HG03095 (cell line): ENCODE measurements around the gene HIRIP3.
"Not testable (repeated sequence)": the region's sequence is repeated elsewhere in the genome, so short reads cannot be mapped to it uniquely, and the experiment has no call there.

Experiments
- ATAC-seq: cut with Tn5 transposase; IDR thresholded peaks from one replicate; pipeline ENCODE4 v1.9.1; 2021; ENCODE audit warnings: moderate library complexity; ENCODE audit not compliant: unreplicated experiment

HIRIP3 gene

GRCh38 chr16:30016555-30017276 is 21.3 kb upstream of the HIRIP3 start:
- no peak for ATAC-seq

- not testable (repeated sequence) for ATAC-seq
These were observed 20.0 kb upstream of the HIRIP3 start for GRCh38 chr16:30015450-30015849.

GRCh38 chr16:30012598-30012997 is 17.2 kb upstream of the HIRIP3 start:
- not testable (repeated sequence) for ATAC-seq

DNA sequence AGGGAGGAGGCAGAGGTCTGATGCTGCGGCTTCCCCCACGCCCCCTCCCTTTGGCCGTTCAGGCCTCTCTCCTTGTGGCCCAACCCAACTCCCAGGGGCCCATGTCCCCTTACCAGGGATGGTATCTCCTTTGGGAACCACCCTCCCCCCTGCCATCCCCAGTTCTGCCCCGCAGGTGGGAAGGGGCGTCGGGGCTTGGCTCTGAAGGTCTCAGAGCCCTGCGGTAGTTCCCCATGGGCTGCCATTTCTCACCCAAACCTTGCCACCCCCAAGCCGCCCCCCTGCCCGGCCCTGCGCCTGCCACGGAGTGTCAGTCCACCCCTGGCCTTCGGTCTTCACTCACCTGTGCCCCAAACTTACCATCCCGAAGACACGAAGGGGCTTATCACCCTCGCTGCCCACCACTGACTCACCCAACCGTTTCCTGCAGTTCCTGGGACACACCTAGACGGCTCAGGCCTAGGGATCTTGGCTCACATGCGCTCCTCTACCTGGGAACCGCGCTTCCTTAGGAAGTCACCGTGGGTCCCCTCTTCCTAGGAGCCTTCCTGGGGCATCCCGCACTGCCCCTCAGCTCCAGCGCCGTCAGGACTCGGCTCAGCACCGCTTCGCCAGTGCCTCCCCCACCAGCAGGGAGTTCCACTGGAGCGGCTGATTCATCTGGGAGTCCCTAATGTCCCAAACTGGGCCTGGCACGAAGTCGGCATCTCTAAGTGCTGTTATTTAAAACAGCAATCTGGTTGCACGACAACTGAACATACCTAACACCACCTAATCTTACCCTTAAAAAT is 16.5 kb upstream of the HIRIP3 start:
- no peak for ATAC-seq

DNA sequence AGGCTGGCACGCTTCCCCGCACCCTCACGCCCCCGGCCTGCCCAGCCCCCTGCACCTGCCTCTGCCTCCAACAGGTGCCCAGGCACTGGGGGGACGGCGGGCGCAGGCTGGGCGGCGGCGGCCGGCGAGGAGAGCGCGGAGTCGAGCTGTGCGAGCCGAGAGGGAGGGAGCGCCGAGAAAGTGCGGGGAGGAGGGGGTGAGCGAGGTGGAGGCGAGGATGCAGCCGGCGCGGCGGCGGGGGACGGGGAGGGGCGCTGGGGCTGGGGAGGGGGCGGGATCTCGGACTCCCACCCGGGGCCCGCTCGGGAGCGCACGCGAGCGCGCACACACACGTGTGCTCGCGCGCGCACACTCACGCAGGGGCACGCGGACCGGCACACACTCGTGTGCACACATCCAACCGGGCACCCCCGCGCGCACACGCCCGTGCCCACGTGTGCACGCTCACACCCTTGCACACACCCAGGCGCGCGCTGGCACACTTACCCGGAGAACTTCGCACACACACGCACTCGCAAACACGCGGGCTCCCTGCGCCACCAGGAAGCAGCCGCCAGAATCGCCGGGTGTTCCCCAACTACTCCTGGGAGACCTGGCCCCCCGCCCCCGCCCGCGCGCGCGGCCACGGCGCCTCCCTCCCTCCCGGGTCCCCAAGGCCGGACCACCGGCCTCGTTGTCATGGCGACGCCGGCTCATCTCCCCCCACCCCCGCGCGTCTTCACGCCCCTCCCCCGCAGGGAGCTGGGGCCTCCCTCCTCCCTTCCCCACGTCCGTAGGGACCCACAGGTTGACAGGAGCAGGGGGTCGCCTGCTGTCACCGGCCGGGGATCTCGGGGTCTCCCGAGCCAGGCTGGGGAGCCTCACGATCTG is 15.7 kb upstream of the HIRIP3 start, which contains the start of gene DOC2A:
DOC2A (minus strand) TSS at position 184 of the 870 bp plus-strand sequence. CDS start 805 bp downstream, outside the sequence.
- ATAC-seq = no peak

DNA sequence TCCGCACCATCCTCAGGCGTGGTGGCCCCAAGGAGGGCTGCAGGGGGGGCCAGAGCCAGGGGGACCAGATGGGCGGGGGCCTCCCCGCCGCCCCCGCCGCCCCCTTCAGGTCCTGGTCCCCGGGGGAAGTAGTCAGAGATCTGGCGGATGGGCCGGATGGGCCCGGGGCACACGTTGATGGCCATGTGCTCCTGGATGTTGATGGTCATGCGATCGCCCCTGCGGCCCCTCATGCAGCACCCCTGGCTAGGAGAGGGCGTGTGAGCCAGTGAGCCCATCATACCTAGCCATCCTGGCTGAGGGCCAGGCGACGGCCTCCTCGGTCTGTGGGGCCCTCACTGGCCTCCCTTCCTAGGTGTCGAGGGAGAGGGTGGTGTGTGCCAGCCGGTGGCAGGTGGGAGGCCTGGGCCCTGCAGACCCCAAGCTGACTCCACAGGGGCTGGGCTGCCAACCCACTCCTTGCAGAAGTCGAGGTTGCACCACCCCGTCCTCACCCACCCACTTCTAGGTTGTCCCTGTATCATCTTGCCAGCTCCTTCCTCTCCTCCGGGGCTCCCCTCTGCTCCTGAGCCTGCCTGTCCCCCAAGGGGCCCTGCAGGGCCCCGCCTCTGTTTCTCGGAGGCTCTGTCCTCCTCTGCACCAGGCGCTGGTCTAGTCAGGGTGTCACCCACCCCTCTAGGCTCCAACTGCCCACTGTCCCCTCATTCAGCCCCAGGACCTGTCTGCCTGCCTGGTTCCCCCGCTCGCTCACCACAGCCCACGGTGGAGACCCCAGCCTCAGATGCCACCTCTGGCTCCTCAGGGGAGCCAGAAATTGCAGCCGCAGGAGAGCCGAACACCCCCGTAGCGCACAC is 14.8 kb upstream of the HIRIP3 start:
- no peak for ATAC-seq

DNA sequence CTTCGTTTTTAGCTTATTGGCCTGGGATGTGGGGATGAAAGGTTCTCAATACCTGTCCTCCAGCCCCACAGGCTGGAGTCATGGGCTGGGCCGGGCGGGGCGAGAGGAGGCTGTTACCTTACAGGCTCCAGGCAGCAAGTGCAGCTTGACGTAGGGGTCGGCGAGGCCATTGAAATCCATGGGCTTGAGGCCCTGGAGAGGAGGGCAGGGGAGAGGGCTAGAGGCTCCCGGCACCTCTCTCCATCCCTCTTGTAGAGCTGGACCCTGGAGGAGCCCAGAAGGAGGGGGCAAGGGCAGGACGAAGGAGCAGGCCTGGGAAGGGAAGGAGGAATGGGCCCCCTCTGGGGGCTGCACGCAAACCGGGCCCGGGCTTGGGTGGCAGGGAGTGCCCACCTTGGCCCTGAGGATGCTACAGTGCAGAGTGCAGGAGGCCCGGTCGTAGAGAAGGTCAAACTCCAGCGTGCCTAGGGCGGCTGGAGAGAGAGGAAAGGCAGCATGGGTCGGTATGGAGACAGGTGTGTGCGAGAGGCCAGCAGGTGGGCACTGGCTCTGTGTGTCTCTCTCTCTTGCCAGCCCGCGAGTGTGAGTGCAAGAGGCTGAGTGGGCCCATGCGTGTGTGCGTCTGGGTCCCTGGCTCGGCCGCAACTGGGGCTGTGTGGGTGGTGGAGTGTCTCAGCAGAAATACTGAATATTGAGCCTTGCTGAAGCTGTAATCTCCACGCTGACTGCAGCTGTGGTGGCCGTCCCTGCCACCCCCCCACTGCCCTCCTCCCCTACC is 13.9 kb upstream of the HIRIP3 start:
- no peak for ATAC-seq

- ATAC-seq = no peak
These were observed 12.0 kb upstream of the HIRIP3 start for GRCh38 chr16:30007378-30007895.

- ATAC-seq = no peak
These were observed 11.4 kb upstream of the HIRIP3 start for GRCh38 chr16:30006659-30007377.

- no peak for ATAC-seq
These were observed 10.7 kb upstream of the HIRIP3 start for GRCh38 chr16:30006095-30006473.

DNA sequence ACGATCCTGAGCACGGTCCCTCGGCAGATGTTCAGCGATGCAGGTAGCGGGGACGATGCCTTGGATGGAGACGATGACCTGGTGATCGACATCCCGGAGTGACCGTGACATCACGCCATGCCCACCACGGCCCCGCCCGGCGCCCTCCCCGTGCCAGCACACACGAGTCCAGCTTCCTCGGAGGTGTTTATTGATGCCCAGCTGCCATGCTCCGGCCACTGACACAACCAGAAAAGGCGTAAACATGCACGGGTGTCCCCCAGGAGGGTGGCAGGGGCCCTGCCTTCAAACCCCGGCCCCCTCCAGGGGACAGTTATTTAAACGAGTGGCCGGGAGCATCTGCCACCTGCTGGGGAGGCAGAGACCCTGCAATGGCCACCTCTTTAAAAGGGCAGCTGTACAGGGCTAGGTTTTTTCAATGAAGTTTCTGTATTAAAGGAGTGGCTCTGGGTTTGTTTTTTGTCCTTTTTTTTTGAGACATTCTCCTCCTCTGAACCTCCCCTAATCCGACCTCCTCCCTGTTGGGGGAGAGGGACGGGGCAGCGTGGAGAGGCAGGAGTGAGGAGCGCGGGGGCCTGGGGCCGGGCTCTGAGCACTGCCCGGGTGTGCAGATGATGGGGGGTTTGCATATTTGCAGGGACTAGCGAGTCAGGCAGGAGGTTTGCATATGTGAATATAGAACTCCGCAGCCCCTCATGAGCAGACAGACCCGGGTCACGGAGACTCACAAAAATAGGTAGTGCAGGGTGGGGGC is 10.1 kb upstream of the HIRIP3 start:
- ATAC-seq = no peak

DNA sequence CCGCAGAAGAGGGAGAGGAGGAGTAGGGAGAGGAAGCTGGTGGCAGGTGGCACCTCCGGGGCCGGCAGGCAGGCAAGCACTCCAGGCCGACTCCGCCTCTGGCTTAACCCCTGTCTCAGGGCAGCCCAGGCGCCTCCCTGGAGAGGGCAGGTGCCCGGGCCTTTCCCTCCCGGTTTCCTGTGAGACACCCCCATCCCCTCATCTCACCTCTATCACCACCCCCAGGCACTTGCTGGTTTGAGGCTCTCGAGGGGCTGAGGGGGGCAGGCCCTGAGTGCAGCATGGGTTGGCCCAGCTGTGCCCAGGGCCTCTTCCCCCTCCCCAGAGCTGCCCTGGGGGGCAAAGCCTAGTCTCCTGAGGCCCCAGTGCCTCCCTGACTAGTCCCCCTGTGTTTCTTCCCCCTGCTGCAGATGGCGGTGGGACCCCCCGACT is 9.4 kb upstream of the HIRIP3 start:
- ATAC-seq = no peak

- no peak for ATAC-seq
These were observed 9.0 kb upstream of the HIRIP3 start for GRCh38 chr16:30004424-30004776.

GRCh38 chr16:30003670-30004423 is 8.4 kb upstream of the HIRIP3 start:
- no peak for ATAC-seq

GRCh38 chr16:30002614-30003346 is 7.4 kb upstream of the HIRIP3 start:
- ATAC-seq = no peak

- no peak for ATAC-seq
These were observed 5.6 kb upstream of the HIRIP3 start for GRCh38 chr16:30000735-30001631.
